ENCODE data around the gene ZNF800. TPM values are rescaled to one million over a fixed set of nuclear protein-coding genes. Genes with fewer than 3 reads are reported as not detected.
A peak's percentile ranks its signal among the peaks of the same experiment; 100 is the strongest.
"Not testable (repeated sequence)": the region's sequence is repeated elsewhere in the genome, so short reads cannot be mapped to it uniquely, and the experiment has no call there.

The ZNF800 gene
- 7.5 and 16.3 TPM in 2 replicates for total RNA-seq (2014; rRNA removed; shearing (Covaris generic))

DNA sequence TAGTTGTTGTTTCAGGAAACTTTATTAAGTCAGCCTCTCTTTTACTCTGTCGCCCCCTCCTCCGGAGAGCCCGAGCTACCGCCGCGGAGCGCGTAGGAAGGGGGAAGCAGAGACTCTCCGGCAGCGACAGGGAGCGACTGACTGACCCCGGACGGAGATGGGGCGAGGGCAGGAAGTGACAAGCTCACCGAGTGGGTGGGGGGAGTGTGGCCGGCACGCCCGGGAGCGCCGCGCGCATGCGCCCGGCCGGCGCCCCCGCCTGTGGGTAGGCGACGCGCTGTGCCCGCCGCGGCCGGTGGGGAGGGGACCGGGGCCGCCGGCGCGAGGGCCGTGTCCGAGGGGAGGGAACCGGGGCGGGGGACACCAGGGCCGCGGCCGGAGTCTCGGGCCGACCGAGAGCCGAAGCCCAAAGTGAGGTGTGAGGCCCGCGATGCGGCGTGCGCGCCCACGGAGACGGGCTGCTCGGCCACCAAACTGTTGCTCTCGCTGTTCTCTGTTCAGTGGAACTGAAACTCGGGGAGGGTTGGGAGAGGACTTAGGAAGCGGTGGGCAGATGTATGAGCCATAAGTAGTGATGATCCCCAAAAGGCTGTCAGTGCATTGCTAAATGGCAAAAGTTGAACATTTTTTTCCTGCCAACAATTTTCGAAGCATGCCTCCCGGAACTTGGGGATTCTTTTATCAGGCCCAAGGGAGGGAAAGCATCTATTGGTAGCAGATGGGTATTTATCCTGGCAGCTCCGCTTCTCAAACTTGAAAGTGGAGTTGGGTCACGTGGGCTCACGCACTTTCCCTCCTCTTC lies at the start of gene ZNF800:
ZNF800 (minus strand) TSS at position 143 of the 802 bp plus-strand sequence. CDS start 1,151 bp downstream, outside the sequence.
- peaks cover 8% of the 10 kb centered on the region for H3K27me3 ChIP-seq (replicated peaks)
- peaks cover 47% of the 10 kb centered on the region for H3K36me3 ChIP-seq
- H3K4me3 ChIP-seq = peak within 1 kb of the TSS; percentile 95
- peaks cover 12% of the 10 kb centered on the region for H3K4me1 ChIP-seq (replicated peaks)
- H3K9me3 ChIP-seq (replicated peaks) = 0 out of 2 replicates have a peak, but pooled peaks cover 4% of the 10 kb centered on the region
- peak; percentile 67 to 89 for DNase-seq (ENCODE audit: low read depth in 1 of 2, low spot score in 2 of 2)
- peak within 1 kb of the TSS; percentile 74 for H3K27ac ChIP-seq

GRCh38 chr7:127440206-127440605 lies 47.7 kb upstream of the ZNF800 start:
- H3K27me3 ChIP-seq (replicated peaks) = no peaks in the 10 kb centered on the region
- no peaks in the 10 kb centered on the region for H3K36me3 ChIP-seq
- no peak for DNase-seq (ENCODE audit: low read depth in 1 of 2, low spot score in 2 of 2)
- no peak overlapping the region for H3K4me3 ChIP-seq
- H3K9me3 ChIP-seq (replicated peaks) = no peaks in the 10 kb centered on the region
- no peaks in the 10 kb centered on the region for H3K4me1 ChIP-seq (replicated peaks)
- H3K27ac ChIP-seq = no peak overlapping the region

DNA sequence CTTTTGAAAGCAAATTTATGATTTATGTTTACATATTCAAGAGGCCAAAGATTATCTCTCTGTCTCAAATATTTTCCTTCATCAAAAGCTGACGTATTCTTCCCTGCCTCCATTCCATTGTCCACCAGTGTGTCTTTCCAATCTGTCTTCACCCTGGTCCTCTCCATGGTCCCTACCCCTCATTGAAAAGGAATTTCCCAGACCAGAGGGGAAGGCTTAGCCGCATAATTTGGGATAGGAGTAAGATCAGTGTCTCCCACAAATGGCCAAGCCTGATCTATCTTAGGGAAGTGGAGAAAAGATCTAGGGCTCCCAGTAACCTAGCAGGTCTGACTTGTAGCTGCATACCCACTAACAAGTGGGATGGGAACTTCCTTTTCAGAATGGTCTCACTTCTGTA lies 46.3 kb upstream of the ZNF800 start:
- H3K27ac ChIP-seq = no peak overlapping the region
- DNase-seq (ENCODE audit: low read depth in 1 of 2, low spot score in 2 of 2) = no peak
- H3K4me3 ChIP-seq = no peak overlapping the region
- no peaks in the 10 kb centered on the region for H3K4me1 ChIP-seq (replicated peaks)
- H3K27me3 ChIP-seq (replicated peaks) = no peaks in the 10 kb centered on the region
- no peaks in the 10 kb centered on the region for H3K36me3 ChIP-seq
- no peaks in the 10 kb centered on the region for H3K9me3 ChIP-seq (replicated peaks)

DNA sequence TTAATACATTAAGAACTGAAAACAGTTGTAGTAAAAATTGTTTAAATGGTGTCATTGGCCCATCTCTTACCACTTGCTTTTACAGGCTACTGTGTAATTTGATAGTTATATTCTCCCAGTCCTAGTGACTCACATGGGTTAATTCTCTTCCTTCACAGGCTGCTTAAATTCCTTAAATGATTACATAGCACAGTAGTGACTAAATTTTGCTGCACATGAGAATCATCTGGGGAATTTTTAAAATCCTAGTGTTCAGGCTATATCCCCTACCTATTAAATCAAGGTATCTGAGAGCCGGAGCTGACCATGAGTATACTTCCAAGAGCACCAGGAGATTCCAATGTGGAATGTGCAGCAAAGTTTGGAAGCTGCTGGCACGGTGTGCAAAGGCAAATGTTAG lies 45.3 kb upstream of the ZNF800 start:
- Histone ChIP-seq H3K9me3 (replicated peaks) (no peaks in the 10 kb centered on the region), H3K4me3 (no peak overlapping the region), H3K27ac (no peak overlapping the region)

GRCh38 chr7:127437241-127437640 lies 44.7 kb upstream of the ZNF800 start:
- Histone ChIP-seq H3K4me1 (replicated peaks) (no peaks in the 10 kb centered on the region), H3K9me3 (replicated peaks) (no peaks in the 10 kb centered on the region), H3K27ac (no peak overlapping the region), H3K4me3 (no peak overlapping the region), H3K36me3 (no peaks in the 10 kb centered on the region), H3K27me3 (replicated peaks) (no peaks in the 10 kb centered on the region)
- DNase-seq (ENCODE audit: low read depth in 1 of 2, low spot score in 2 of 2) = no peak

More for the DNA sequence above, 45.3 kb upstream of the ZNF800 start:
- Histone ChIP-seq H3K4me1 (replicated peaks) (no peaks in the 10 kb centered on the region), H3K36me3 (no peaks in the 10 kb centered on the region), H3K27me3 (replicated peaks) (no peaks in the 10 kb centered on the region)
- DNase-seq (ENCODE audit: low read depth in 1 of 2, low spot score in 2 of 2) = peak in 1 of 2 experiments; percentile 3

- not testable (repeated sequence) for H3K4me3 ChIP-seq; H3K36me3 ChIP-seq; H3K4me1 ChIP-seq (replicated peaks); H3K9me3 ChIP-seq (replicated peaks); DNase-seq (ENCODE audit: low read depth in 1 of 2, low spot score in 2 of 2); H3K27me3 ChIP-seq (replicated peaks); H3K27ac ChIP-seq
These were observed 36.8 kb upstream of the ZNF800 start for GRCh38 chr7:127429281-127429680.

DNA sequence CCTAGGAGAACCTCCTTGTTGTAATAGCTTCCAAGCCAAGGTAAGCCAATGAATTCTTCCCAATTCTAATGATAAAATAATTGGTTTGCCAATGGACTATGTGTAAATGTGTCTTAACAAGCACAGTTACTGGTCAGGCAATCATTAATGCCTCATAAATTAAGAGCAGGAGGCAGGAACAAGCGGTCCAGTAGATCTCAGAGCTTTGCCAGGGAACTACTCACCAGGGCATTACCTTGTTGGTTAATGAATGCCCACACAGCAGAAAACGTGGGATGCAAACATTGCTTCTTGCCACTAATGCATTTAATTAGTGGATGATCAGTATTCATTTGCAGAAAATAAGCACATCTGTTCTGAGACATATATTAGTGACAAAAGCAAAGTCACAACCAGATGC lies 26.7 kb upstream of the ZNF800 start:
- DNase-seq (ENCODE audit: low read depth in 1 of 2, low spot score in 2 of 2) = no peak
- H3K4me1 ChIP-seq (replicated peaks) = no peaks in the 10 kb centered on the region
- H3K4me3 ChIP-seq = no peak overlapping the region
- no peak overlapping the region for H3K27ac ChIP-seq
- H3K9me3 ChIP-seq (replicated peaks) = no peaks in the 10 kb centered on the region
- H3K36me3 ChIP-seq = no peaks in the 10 kb centered on the region
- no peaks in the 10 kb centered on the region for H3K27me3 ChIP-seq (replicated peaks)

- Histone ChIP-seq H3K4me3 (no peak overlapping the region), H3K9me3 (replicated peaks) (no peaks in the 10 kb centered on the region), H3K36me3 (no peaks in the 10 kb centered on the region), H3K27me3 (replicated peaks) (no peaks in the 10 kb centered on the region), H3K27ac (no peak overlapping the region), H3K4me1 (replicated peaks) (no peaks in the 10 kb centered on the region)
- DNase-seq (ENCODE audit: low read depth in 1 of 2, low spot score in 2 of 2) = no peak
These were observed 26.0 kb upstream of the ZNF800 start for GRCh38 chr7:127418459-127418858.

- Histone ChIP-seq H3K27ac (no peak overlapping the region), H3K9me3 (replicated peaks) (no peaks in the 10 kb centered on the region), H3K27me3 (replicated peaks) (no peaks in the 10 kb centered on the region; the same call in 1 of the 2 replicates), H3K4me3 (no peak overlapping the region), H3K36me3 (no peaks in the 10 kb centered on the region), H3K4me1 (replicated peaks) (no peaks in the 10 kb centered on the region)
- no peak for DNase-seq (ENCODE audit: low read depth in 1 of 2, low spot score in 2 of 2)
These were observed 24.8 kb upstream of the ZNF800 start for GRCh38 chr7:127417346-127417745.

- no peaks in the 10 kb centered on the region for H3K4me1 ChIP-seq (replicated peaks)
- H3K27me3 ChIP-seq (replicated peaks) = no peaks in the 10 kb centered on the region; the same call in 1 of the 2 replicates
- H3K9me3 ChIP-seq (replicated peaks) = no peaks in the 10 kb centered on the region
- no peak overlapping the region for H3K4me3 ChIP-seq
- H3K36me3 ChIP-seq = no peaks in the 10 kb centered on the region
- no peak overlapping the region for H3K27ac ChIP-seq
- DNase-seq (ENCODE audit: low read depth in 1 of 2, low spot score in 2 of 2) = no peak
These were observed 22.7 kb upstream of the ZNF800 start for GRCh38 chr7:127415060-127415742.

- Histone ChIP-seq H3K9me3 (replicated peaks) (no peaks in the 10 kb centered on the region), H3K27me3 (replicated peaks) (no peaks in the 10 kb centered on the region; the same call in none of the 2 replicates), H3K27ac (no peak overlapping the region), H3K4me3 (no peak overlapping the region), H3K4me1 (replicated peaks) (no peaks in the 10 kb centered on the region), H3K36me3 (no peaks in the 10 kb centered on the region)
- DNase-seq (ENCODE audit: low read depth in 1 of 2, low spot score in 2 of 2) = no peak
These were observed 21.5 kb upstream of the ZNF800 start for GRCh38 chr7:127413962-127414361.

GRCh38 chr7:127413326-127413725 lies 20.8 kb upstream of the ZNF800 start:
- H3K27me3 ChIP-seq (replicated peaks) = no peaks in the 10 kb centered on the region; the same call in none of the 2 replicates
- H3K27ac ChIP-seq = no peak overlapping the region
- no peak overlapping the region for H3K4me3 ChIP-seq
- no peaks in the 10 kb centered on the region for H3K36me3 ChIP-seq
- no peak for DNase-seq (ENCODE audit: low read depth in 1 of 2, low spot score in 2 of 2)
- H3K4me1 ChIP-seq (replicated peaks) = no peaks in the 10 kb centered on the region
- no peaks in the 10 kb centered on the region for H3K9me3 ChIP-seq (replicated peaks)

GRCh38 chr7:127411176-127411575 lies 18.7 kb upstream of the ZNF800 start:
- Histone ChIP-seq H3K27ac (no peak overlapping the region), H3K36me3 (no peaks in the 10 kb centered on the region), H3K4me3 (no peak overlapping the region), H3K27me3 (replicated peaks) (peaks cover 3% of the 10 kb centered on the region), H3K4me1 (replicated peaks) (no peaks in the 10 kb centered on the region), H3K9me3 (replicated peaks) (no peaks in the 10 kb centered on the region)
- no peak for DNase-seq (ENCODE audit: low read depth in 1 of 2, low spot score in 2 of 2)

DNA sequence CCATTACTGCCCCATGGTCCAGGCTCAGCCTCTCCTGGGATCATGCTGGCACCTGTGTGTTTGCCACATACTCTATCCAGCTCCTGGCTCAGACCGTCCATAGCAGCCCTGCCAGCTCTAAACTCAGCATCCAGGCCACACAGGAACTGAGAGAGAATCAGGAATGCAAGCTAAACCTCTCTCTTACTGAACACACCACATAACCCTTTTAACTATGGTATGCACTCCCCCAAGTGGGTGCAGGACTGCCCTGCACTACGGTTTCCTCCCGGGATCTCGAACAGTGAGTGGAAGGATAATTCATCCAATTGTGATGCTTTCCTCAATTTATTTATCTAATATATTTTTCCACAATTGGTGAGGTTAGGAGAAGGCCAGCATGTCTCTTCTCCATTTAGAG lies 17.1 kb upstream of the ZNF800 start:
- Histone ChIP-seq H3K36me3 (no peaks in the 10 kb centered on the region), H3K27ac (no peak overlapping the region), H3K27me3 (replicated peaks) (peaks cover 3% of the 10 kb centered on the region), H3K4me1 (replicated peaks) (no peaks in the 10 kb centered on the region), H3K4me3 (no peak overlapping the region), H3K9me3 (replicated peaks) (no peaks in the 10 kb centered on the region)
- no peak for DNase-seq (ENCODE audit: low read depth in 1 of 2, low spot score in 2 of 2)
